Lower lobe of right lung (tissue), 2 donors: ENCODE results near the gene RTL10. TPM values are rescaled to one million over a fixed set of nuclear protein-coding genes. Genes with fewer than 3 reads are reported as not detected.

Source experiments
- ATAC-seq, 2 donors: fragments of 200-7000 bp; cut with Tn5 transposase; one replicate each; pipeline ENCODE4 v1.9.1; 2020 to 2022; ENCODE audit warnings: mild to moderate bottlenecking in 2 of 2, moderate library complexity in 2 of 2
- DNase-seq: peaks from one replicate; pipeline ENCODE4 v3.0.0-alpha.2; 2020
- H3K27ac ChIP-seq: fragments of 200-600 bp; one replicate; pipeline ENCODE4 v1.8.0; 2022
- H3K27me3 ChIP-seq: fragments of 200-600 bp; one replicate; pipeline ENCODE4 v1.8.0; 2022; ENCODE audit warnings: low read depth
- H3K36me3 ChIP-seq: fragments of 200-600 bp; one replicate; pipeline ENCODE4 v1.8.0; 2022; ENCODE audit warnings: mild to moderate bottlenecking
- H3K4me1 ChIP-seq: fragments of 200-600 bp; one replicate; pipeline ENCODE4 v1.8.0; 2022
- H3K4me3 ChIP-seq: fragments of 200-600 bp; one replicate; pipeline ENCODE4 v1.8.0; 2022; ENCODE audit warnings: mild to moderate bottlenecking
- H3K9me3 ChIP-seq: fragments of 200-600 bp; one replicate; pipeline ENCODE4 v1.8.0; 2022
- CTCF ChIP-seq: fragments of 200-600 bp; IDR thresholded peaks from one replicate; pipeline ENCODE4 v1.8.0; 2022; ENCODE audit warnings: antibody characterized with exemption, mild to moderate bottlenecking
- intact Hi-C: fragments of 100-400 bp; cut with DNase I; formaldehyde crosslinking; loops from one replicate; pipeline ENCODE4 v1.11.0; 2022
- total RNA-seq: library from RNA; stranded (reverse); fragmentation: NEBNext Ultra II Directional; extraction: Animal tissue kit (Norgen Biotek cat#: 25700); gene quantifications from one replicate; pipeline ENCODE4 v1.2.1, GENCODE V29; 2021
- donor health status: DM: no; HTN: yes; CAD: no; lungs with severe emphysema.

Gene RTL10
- total RNA-seq, 1 donor from 2014 or later: 24.3 TPM

GRCh38 chr22:19882446-19883381 is 28.0 kb upstream of the RTL10 start:
- H3K36me3 ChIP-seq: peaks cover 13% of the 10 kb centered on the region
- H3K4me3 ChIP-seq: no peak overlapping the region
- no peak for TF ChIP-seq CTCF
- no peaks in the 10 kb centered on the region for H3K27me3 ChIP-seq
- ATAC-seq (no peak), DNase-seq (peak; percentile 25)
- intact Hi-C loops: no loop called here
- no peak overlapping the region for H3K27ac ChIP-seq
- H3K9me3 ChIP-seq: no peaks in the 10 kb centered on the region
- H3K4me1 ChIP-seq: peaks cover 29% of the 10 kb centered on the region

GRCh38 chr22:19880786-19881569 is 26.3 kb upstream of the RTL10 start:
- no peak overlapping the region for H3K4me3 ChIP-seq
- H3K9me3 ChIP-seq: no peaks in the 10 kb centered on the region
- ATAC-seq: peak; percentile 24 to 46

GRCh38 chr22:19879992-19880785 is 25.5 kb upstream of the RTL10 start:
- Histone ChIP-seq H3K36me3 (peaks cover 20% of the 10 kb centered on the region), H3K4me3 (no peak overlapping the region), H3K27me3 (no peaks in the 10 kb centered on the region), H3K9me3 (no peaks in the 10 kb centered on the region), H3K4me1 (peaks cover 21% of the 10 kb centered on the region), H3K27ac (peak overlapping the region; percentile 36)
- ATAC-seq (no peak), DNase-seq (peak; percentile 30)
- intact Hi-C loops: no loop called here
- no peak for TF ChIP-seq CTCF

More at GRCh38 chr22:19880786-19881569, 26.3 kb upstream of the RTL10 start:
- DNase-seq: peak; percentile 72
- intact Hi-C loops: no loop called here
- peaks cover 18% of the 10 kb centered on the region for H3K36me3 ChIP-seq
- H3K27ac ChIP-seq: peak overlapping the region; percentile 36
- no peak for TF ChIP-seq CTCF
- no peaks in the 10 kb centered on the region for H3K27me3 ChIP-seq
- H3K4me1 ChIP-seq: peaks cover 15% of the 10 kb centered on the region

GRCh38 chr22:19879643-19879991 is 24.9 kb upstream of the RTL10 start:
- no peak overlapping the region for H3K27ac ChIP-seq
- H3K4me3 ChIP-seq: no peak overlapping the region

More at GRCh38 chr22:19879643-19879991, 24.9 kb upstream of the RTL10 start:
- peak; percentile 39 for DNase-seq
- intact Hi-C loops: no loop called here
- TF ChIP-seq CTCF: no peak
- ATAC-seq: no peak
- H3K27me3 ChIP-seq: no peaks in the 10 kb centered on the region
- H3K9me3 ChIP-seq: no peaks in the 10 kb centered on the region
- H3K36me3 ChIP-seq: peaks cover 22% of the 10 kb centered on the region
- H3K4me1 ChIP-seq: peaks cover 27% of the 10 kb centered on the region
